ENCODE measurements around the gene THAP2. TPM values are rescaled to one million over a fixed set of nuclear protein-coding genes. Genes with fewer than 3 reads are reported as not detected.

Gene THAP2
- total RNA-seq, 1 donor from 2014 or later = 7.8 TPM

DNA sequence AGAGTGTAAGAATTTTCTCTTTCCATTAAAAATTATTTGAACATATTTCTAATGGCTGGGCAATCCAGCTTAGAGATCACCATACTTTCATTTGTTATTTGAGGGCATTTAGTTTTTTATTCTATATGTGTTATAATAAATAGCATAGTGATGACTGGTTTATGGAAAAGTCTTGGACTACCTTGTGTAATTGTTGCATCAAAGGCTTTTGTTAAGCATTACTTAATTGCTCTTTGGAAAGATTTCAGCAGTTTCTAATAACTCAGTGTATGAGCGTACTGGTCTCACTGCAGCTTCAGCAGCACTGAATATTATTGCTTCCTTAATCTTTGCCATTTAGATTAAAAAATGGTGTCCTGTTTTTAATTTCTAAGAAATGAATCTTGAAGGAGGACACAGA is 44.6 kb downstream of the THAP2 start:
- peaks cover 23% of the 10 kb centered on the region for H3K9me3 Mint-ChIP-seq
- no peak for DNase-seq (ENCODE audit: low spot score in 2 of 2, unreplicated experiment in 2 of 2)
- peaks cover 5% of the 10 kb centered on the region for H3K36me3 Mint-ChIP-seq
- H3K4me1 Mint-ChIP-seq = peaks cover 13% of the 10 kb centered on the region
- H3K27ac Mint-ChIP-seq = no peak overlapping the region
- TF ChIP-seq, protein P1, sequence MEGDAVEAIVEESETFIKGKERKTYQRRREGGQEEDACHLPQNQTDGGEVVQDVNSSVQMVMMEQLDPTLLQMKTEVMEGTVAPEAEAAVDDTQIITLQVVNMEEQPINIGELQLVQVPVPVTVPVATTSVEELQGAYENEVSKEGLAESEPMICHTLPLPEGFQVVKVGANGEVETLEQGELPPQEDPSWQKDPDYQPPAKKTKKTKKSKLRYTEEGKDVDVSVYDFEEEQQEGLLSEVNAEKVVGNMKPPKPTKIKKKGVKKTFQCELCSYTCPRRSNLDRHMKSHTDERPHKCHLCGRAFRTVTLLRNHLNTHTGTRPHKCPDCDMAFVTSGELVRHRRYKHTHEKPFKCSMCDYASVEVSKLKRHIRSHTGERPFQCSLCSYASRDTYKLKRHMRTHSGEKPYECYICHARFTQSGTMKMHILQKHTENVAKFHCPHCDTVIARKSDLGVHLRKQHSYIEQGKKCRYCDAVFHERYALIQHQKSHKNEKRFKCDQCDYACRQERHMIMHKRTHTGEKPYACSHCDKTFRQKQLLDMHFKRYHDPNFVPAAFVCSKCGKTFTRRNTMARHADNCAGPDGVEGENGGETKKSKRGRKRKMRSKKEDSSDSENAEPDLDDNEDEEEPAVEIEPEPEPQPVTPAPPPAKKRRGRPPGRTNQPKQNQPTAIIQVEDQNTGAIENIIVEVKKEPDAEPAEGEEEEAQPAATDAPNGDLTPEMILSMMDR (IDR thresholded peaks at IDR 0.05; ENCODE audit: unreplicated experiment) = no peak
- H3K27me3 Mint-ChIP-seq (ENCODE audit: low read depth) = no peaks in the 10 kb centered on the region
- no peak overlapping the region for H3K4me3 Mint-ChIP-seq

DNA sequence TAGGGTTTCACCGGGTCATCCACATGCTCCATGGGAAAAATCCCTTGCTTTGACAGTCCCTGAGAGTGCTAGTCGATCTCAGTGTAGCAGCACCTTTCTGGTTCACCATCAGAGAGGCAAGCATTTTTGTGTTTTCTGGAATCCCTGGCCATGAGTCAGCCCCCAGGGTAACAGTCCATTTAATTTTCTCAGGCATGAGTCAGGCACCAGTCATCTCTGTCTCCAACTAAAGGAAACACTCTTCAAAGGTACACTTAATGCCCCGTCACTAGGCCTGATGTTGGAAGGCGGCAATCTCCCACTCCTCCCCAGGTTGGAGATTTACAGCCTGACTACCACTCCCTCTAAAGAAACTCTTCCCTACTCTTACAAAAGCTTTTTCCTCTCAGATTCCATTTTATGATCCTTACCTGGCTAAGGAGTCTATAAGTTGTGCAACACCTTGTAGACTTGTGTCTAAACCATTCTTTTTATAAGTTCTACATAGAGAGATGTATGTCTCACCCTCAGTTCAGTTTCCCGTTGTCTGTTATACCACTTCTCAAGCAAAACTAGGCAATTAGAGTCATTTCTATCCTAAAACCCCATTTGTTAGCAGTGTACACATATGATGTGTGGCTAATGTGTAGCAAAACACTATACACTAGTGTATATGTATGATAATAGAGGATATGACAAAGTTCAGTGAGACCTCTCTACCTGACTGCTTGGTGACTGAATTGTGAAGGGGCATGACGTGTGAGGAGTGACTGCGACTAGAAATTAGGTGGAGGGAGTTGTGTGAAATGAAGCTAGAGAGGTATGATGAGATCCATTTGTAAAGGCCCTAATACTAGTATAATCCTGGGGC is 46.4 kb downstream of the THAP2 start:
- Mint-ChIP-seq H3K9me3 (peaks cover 36% of the 10 kb centered on the region), H3K27ac (no peak overlapping the region), H3K36me3 (peaks cover 5% of the 10 kb centered on the region), H3K4me1 (no peaks in the 10 kb centered on the region), H3K4me3 (no peak overlapping the region), H3K27me3 (ENCODE audit: low read depth) (no peaks in the 10 kb centered on the region)
- no peak for DNase-seq (ENCODE audit: low spot score in 2 of 2, unreplicated experiment in 2 of 2)
- TF ChIP-seq, protein P1 (IDR thresholded peaks at IDR 0.05; ENCODE audit: unreplicated experiment) = no peak

DNA sequence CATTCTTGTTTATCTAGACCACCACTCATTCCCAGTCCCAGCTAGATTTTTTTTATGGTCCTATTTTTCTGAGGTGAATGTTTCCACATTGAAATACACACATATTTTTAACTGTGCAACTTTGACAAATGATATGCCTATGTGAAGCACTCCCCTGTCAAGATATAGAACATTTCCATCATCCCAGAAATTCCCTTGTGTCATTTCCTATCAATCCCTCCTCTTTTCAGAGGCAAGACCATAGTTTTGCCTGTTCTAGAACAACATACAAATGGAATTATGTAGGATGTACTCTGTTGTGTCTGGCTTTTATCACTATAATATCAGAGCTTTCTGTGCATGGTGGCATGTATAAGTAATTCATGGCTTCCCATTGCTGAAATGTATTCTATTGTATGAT is 54.5 kb downstream of the THAP2 start:
- H3K27me3 Mint-ChIP-seq (ENCODE audit: low read depth) = no peaks in the 10 kb centered on the region
- no peak overlapping the region for H3K27ac Mint-ChIP-seq
- H3K4me3 Mint-ChIP-seq = no peak overlapping the region
- TF ChIP-seq, protein P1 (IDR thresholded peaks at IDR 0.05; ENCODE audit: unreplicated experiment) = no peak
- no peak for DNase-seq (ENCODE audit: low spot score in 2 of 2, unreplicated experiment in 2 of 2)
- peaks cover 22% of the 10 kb centered on the region for H3K9me3 Mint-ChIP-seq
- H3K4me1 Mint-ChIP-seq = peaks cover 9% of the 10 kb centered on the region
- H3K36me3 Mint-ChIP-seq = peaks cover 1% of the 10 kb centered on the region

DNA sequence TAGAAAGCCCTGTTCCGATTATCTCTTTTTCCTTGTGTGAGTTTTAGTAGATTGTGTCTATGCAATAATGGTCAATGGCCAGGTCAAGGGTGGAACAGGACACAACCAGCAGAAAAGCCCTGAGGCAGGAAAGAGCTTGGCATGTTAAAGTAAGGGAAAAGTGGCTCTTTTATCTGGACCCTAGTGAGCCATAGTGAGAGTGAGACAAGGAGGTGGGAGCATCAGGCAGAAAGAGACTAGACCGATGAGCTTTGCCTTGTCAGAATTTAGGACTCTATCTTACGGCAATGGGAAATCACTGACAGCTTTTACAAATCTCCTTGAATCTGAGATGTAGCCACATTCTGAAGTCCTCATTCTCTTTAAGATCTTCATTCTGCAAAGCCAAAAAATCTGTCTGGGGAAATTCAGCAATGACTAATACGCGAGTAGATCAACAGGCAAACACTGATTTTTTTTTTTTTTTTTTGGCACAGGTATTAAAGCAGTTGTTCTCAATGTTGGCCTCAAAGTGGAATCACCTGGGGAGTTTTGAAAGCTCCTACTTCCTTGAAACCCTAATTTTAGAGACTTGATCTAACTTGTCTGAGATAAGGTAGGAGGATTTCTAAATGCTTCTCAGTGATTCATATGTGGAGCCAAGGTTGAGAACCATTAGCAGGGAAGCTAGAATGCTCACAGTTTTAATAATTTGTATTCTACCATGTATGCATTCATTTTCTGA is 55.7 kb downstream of the THAP2 start:
- H3K27me3 Mint-ChIP-seq (ENCODE audit: low read depth) = no peaks in the 10 kb centered on the region
- H3K27ac Mint-ChIP-seq = no peak overlapping the region
- peaks cover 14% of the 10 kb centered on the region for H3K9me3 Mint-ChIP-seq
- TF ChIP-seq, protein P1 (IDR thresholded peaks at IDR 0.05; ENCODE audit: unreplicated experiment) = no peak
- H3K36me3 Mint-ChIP-seq = peaks cover 1% of the 10 kb centered on the region
- H3K4me1 Mint-ChIP-seq = peaks cover 9% of the 10 kb centered on the region
- no peak overlapping the region for H3K4me3 Mint-ChIP-seq
- no peak for DNase-seq (ENCODE audit: low spot score in 2 of 2, unreplicated experiment in 2 of 2)

DNA sequence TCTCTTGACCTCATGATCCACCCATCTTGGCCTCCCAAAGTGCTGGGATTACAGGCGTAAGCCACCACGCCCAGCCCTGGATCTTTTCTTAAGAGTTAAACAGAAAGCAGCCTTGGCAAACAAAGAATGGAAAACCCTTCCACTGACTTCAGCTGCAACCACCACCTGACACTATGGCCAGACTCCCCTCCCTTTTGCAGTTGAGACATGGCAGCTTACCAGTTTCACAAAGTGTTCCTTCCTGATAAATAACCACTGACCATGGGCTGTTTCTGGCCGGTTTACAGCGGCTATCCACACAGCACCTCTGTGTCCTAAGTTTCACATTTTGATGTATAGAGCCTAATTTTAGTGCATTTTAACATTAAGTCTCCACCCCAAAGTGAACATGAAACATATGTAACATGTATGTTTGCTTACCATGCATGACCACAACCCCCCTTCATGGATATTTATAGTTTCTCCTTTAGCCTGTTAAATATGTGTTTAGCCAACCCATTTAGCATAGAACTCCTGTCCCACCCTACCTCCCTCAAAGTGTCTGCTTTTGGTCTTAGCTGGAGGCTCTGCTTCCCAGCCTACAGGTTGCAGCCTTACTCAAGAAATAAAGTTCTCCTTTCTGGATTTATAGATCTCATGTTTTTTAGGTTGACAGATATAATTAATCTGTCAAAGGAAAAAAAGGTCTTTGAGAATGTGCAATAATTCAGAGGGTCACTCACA is 57.8 kb downstream of the THAP2 start:
- Mint-ChIP-seq H3K36me3 (no peaks in the 10 kb centered on the region), H3K27me3 (ENCODE audit: low read depth) (no peaks in the 10 kb centered on the region), H3K4me3 (no peak overlapping the region), H3K27ac (no peak overlapping the region), H3K4me1 (peaks cover 9% of the 10 kb centered on the region), H3K9me3 (peaks cover 6% of the 10 kb centered on the region)
- no peak for DNase-seq (ENCODE audit: low spot score in 2 of 2, unreplicated experiment in 2 of 2)
- TF ChIP-seq, protein P1 (IDR thresholded peaks at IDR 0.05; ENCODE audit: unreplicated experiment) = no peak
